CD4-positive, alpha-beta T cell treated with Interleukin-15 for 4 hours (primary cell): ENCODE measurements around the gene TPD52L2.
"Not testable (repeated sequence)": the region's sequence is repeated elsewhere in the genome, so short reads cannot be mapped to it uniquely, and the experiment has no call there.

ENCODE experiments used
- DNase-seq: peaks from one replicate; pipeline ENCODE4 v3.0.0-alpha.2; 2020; ENCODE audit warnings: low spot score

TPD52L2 gene

GRCh38 chr20:63895952-63896263, 30.8 kb downstream of the TPD52L2 start:
- DNase-seq, result peak; percentile 50

GRCh38 chr20:63896264-63897105, 31.4 kb downstream of the TPD52L2 start:
- DNase-seq, result peak; percentile 10

- DNase-seq, result no peak
Measured at GRCh38 chr20:63897978-63898561, 33.0 kb downstream of the TPD52L2 start.

GRCh38 chr20:63898882-63899558, 34.0 kb downstream of the TPD52L2 start:
- no peak for DNase-seq

- DNase-seq, result no peak
Measured at GRCh38 chr20:63900413-63900812, 35.3 kb downstream of the TPD52L2 start.

- no peak for DNase-seq
Measured at GRCh38 chr20:63903796-63904561, 38.9 kb downstream of the TPD52L2 start.

GRCh38 chr20:63908008-63908682, 43.1 kb downstream of the TPD52L2 start:
- DNase-seq, result no peak

- no peak for DNase-seq
Measured at GRCh38 chr20:63911176-63911575, 46.1 kb downstream of the TPD52L2 start.

- DNase-seq, result no peak
Measured at GRCh38 chr20:63913768-63914167, 48.7 kb downstream of the TPD52L2 start.

- no peak for DNase-seq
Measured at GRCh38 chr20:63915471-63915870, 50.4 kb downstream of the TPD52L2 start.

- DNase-seq, result not testable (repeated sequence)
Measured at GRCh38 chr20:63916371-63916939, 51.4 kb downstream of the TPD52L2 start.

- no peak for DNase-seq
Measured at GRCh38 chr20:63917811-63918210, 52.7 kb downstream of the TPD52L2 start.

- DNase-seq, result no peak
Measured at GRCh38 chr20:63919130-63919529, 54.1 kb downstream of the TPD52L2 start.

GRCh38 chr20:63920226-63920625, 55.2 kb downstream of the TPD52L2 start:
- no peak for DNase-seq

- DNase-seq, result no peak
Measured at GRCh38 chr20:63923651-63924050, 58.6 kb downstream of the TPD52L2 start.

GRCh38 chr20:63924241-63924640, 59.2 kb downstream of the TPD52L2 start:
- DNase-seq, result no peak

GRCh38 chr20:63926298-63926697, 61.2 kb downstream of the TPD52L2 start:
- DNase-seq, result no peak

- no peak for DNase-seq
Measured at GRCh38 chr20:63929071-63929470, 64.0 kb downstream of the TPD52L2 start.

- DNase-seq, result not testable (repeated sequence)
Measured at GRCh38 chr20:63929473-63929883, 64.4 kb downstream of the TPD52L2 start.

GRCh38 chr20:63930971-63931553, 66.0 kb downstream of the TPD52L2 start:
- no peak for DNase-seq

GRCh38 chr20:63931735-63932134, 66.7 kb downstream of the TPD52L2 start:
- DNase-seq, result no peak
